Esophagus muscularis mucosa (tissue), 4 donors: ENCODE results near the gene MAD1L1. TPM values are rescaled to one million over a fixed set of nuclear protein-coding genes. Genes with fewer than 3 reads are reported as not detected.

ENCODE experiments used
- DNase-seq: peaks from one replicate; pipeline ENCODE4 v3.0.0-alpha.2; 2017; ENCODE audit errors: extremely low spot score
- H3K27ac ChIP-seq, 4 donors: fragments of 200-600 bp; sonication (generic); replicated peaks in 1 of 4; 1 replicate in 3 of 4; 2 replicates in 1 of 4; pipeline ENCODE4 v1.5.1; 2016 to 2019; ENCODE audit warnings: mild to moderate bottlenecking in 1 of 4
- H3K27me3 ChIP-seq, 4 donors: fragments of 200-600 bp; sonication (generic); one replicate each; pipeline versions ENCODE4 v1.5.1 to v1.6.0; 2016 to 2019
- H3K36me3 ChIP-seq, 4 donors: fragments of 200-600 bp; sonication (generic); one replicate each; pipeline ENCODE4 v1.5.1; 2016 to 2019
- H3K4me1 ChIP-seq, 4 donors: fragments of 200-600 bp; sonication (generic); one replicate each; pipeline ENCODE4 v1.5.1; 2016 to 2019
- H3K4me3 ChIP-seq, 4 donors: fragments of 200-600 bp; sonication (generic); 1 replicate in 2 of 4; 2 replicates in 2 of 4; pipeline ENCODE4 v1.5.1; 2016 to 2019; ENCODE audit warnings: mild to moderate bottlenecking in 4 of 4, moderate library complexity in 1 of 4
- H3K9me3 ChIP-seq, 4 donors: fragments of 200-600 bp; sonication (generic); 1 replicate in 3 of 4; 2 replicates in 1 of 4; pipeline ENCODE4 v1.5.1; 2016 to 2019
- CTCF ChIP-seq, 3 experiments: fragments of 200-600 bp in 2 of 3; fragments of 450-650 bp in 1 of 3; sonication (generic) in 2 of 3; IDR thresholded peaks; one replicate each; pipeline ENCODE4 v1.5.1; 2017 to 2019; ENCODE audit warnings: antibody characterized with exemption in 3 of 3, mild to moderate bottlenecking in 2 of 3, moderate library complexity in 1 of 3
- EP300 ChIP-seq: sonication (generic); formaldehyde crosslinking; IDR thresholded peaks from one replicate; pipeline ENCODE4 v1.6.1; 2017; ENCODE audit warnings: antibody characterized with exemption
- POLR2A ChIP-seq: fragments of 450-650 bp; IDR thresholded peaks from one replicate; pipeline ENCODE4 v1.6.1; 2017; ENCODE audit warnings: antibody characterized with exemption, moderate library complexity, mild to moderate bottlenecking, low read depth
- POLR2AphosphoS5 ChIP-seq, 2 donors: sonication (generic); formaldehyde crosslinking; IDR thresholded peaks; one replicate each; pipeline ENCODE4 v1.6.1; 2017; ENCODE audit warnings: antibody characterized with exemption in 2 of 2
- WGBS: methylation state at CpG from one replicate; pipeline ENCODE4 v1.1.5; 2018; 5-methylcytosine and 5-hydroxymethylcytosine counted together
- intact Hi-C: fragments of 100-400 bp; cut with DNase I; formaldehyde crosslinking; loops from one replicate; pipeline ENCODE4 v1.15.1; 2023
- total RNA-seq, 4 donors: library from RNA; depleted of rRNA; stranded (reverse); fragments of >200 nt; gene quantifications; one replicate each; pipeline versions ENCODE4 v1.1.0 to v1.2.1, GENCODE V29; 2016

MAD1L1 gene
- total RNA-seq, 4 donors from 2014 or later = 22.2 to 33.1 (median 29.5) TPM

GRCh38 chr7:2211259-2211880 is 21.4 kb downstream of the MAD1L1 start:
- intact Hi-C loops = loop anchor here (5.0 kb wide), 1 partner anchor 544 kb away; no protein-coding TSS in a partner anchor
- H3K36me3 ChIP-seq = peaks cover 51 to 83% (median 76%) of the 10 kb centered on the region in 4 donors

GRCh38 chr7:2210551-2211258 is 22.0 kb downstream of the MAD1L1 start:
- DNase-seq = no peak

More at GRCh38 chr7:2211259-2211880, 21.4 kb downstream of the MAD1L1 start:
- Histone ChIP-seq H3K4me3 (no peak overlapping the region), H3K27me3 (no peaks in the 10 kb centered on the region), H3K9me3 (no peaks in the 10 kb centered on the region), H3K4me1 (peaks cover 5 to 10% (median 8%) of the 10 kb centered on the region in 4 donors), H3K27ac (no peak overlapping the region)
- WGBS = 73% methylated on average over 9 of the region's 15 CpGs
- no peak for TF ChIP-seq POLR2AphosphoS5 (IDR thresholded peaks at IDR 0.05)
- no peak for TF ChIP-seq POLR2A
- DNase-seq = no peak

GRCh38 chr7:2209961-2210323 is 22.8 kb downstream of the MAD1L1 start:
- WGBS = 79% methylated on average over 6 of the region's 8 CpGs
- no peak overlapping the region for H3K4me3 ChIP-seq
- H3K27me3 ChIP-seq = no peaks in the 10 kb centered on the region
- H3K36me3 ChIP-seq = peaks cover 36 to 68% (median 63%) of the 10 kb centered on the region in 4 donors
- peaks cover 5 to 20% (median 17%) of the 10 kb centered on the region in 4 donors for H3K4me1 ChIP-seq
- no peak overlapping the region for H3K27ac ChIP-seq
- no peaks in the 10 kb centered on the region for H3K9me3 ChIP-seq
- intact Hi-C loops = loop anchor here (1.0 to 5.0 kb wide), 3 partner anchors 53 to 543 kb away; no protein-coding TSS in a partner anchor
- TF ChIP-seq EP300 = no peak
- no peak for TF ChIP-seq POLR2A
- no peak for TF ChIP-seq POLR2AphosphoS5 (IDR thresholded peaks at IDR 0.05)
- TF ChIP-seq CTCF (IDR thresholded peaks at IDR 0.05) = no peak
- no peak for DNase-seq

More at GRCh38 chr7:2210551-2211258, 22.0 kb downstream of the MAD1L1 start:
- 91% methylated on average over 19 of the region's 30 CpGs for WGBS
- intact Hi-C loops = loop anchor here (5.0 kb wide), 1 partner anchor 543 kb away; no protein-coding TSS in a partner anchor
- Histone ChIP-seq H3K4me1 (peaks cover 5 to 13% (median 9%) of the 10 kb centered on the region in 4 donors), H3K9me3 (no peaks in the 10 kb centered on the region), H3K27me3 (no peaks in the 10 kb centered on the region), H3K27ac (no peak overlapping the region), H3K36me3 (peaks cover 44 to 76% (median 70%) of the 10 kb centered on the region in 4 donors), H3K4me3 (no peak overlapping the region)
- TF ChIP-seq EP300 = no peak
- TF ChIP-seq POLR2AphosphoS5 (IDR thresholded peaks at IDR 0.05) = no peak
- TF ChIP-seq POLR2A = no peak
- no peak for TF ChIP-seq CTCF (IDR thresholded peaks at IDR 0.05)

GRCh38 chr7:2209146-2209960 is 23.4 kb downstream of the MAD1L1 start:
- peaks cover 30 to 62% (median 58%) of the 10 kb centered on the region in 4 donors for H3K36me3 ChIP-seq
- no peak for DNase-seq

More at GRCh38 chr7:2209146-2209960, 23.4 kb downstream of the MAD1L1 start:
- WGBS = 63% methylated on average over 9 of the region's 21 CpGs
- intact Hi-C loops = loop anchor here (1.0 to 5.0 kb wide), 2 partner anchors 52 to 105 kb away; no protein-coding TSS in a partner anchor
- Histone ChIP-seq H3K27me3 (no peaks in the 10 kb centered on the region), H3K9me3 (no peaks in the 10 kb centered on the region), H3K4me1 (peaks cover 6 to 26% (median 22%) of the 10 kb centered on the region in 4 donors), H3K27ac (no peak overlapping the region), H3K4me3 (no peak overlapping the region)
- TF ChIP-seq POLR2AphosphoS5 (IDR thresholded peaks at IDR 0.05) (no peak), CTCF (IDR thresholded peaks at IDR 0.05) (peak; percentile 77 to 85 (median 78)), EP300 (no peak), POLR2A (no peak)
